BLaER1 treated with 17β-estradiol and CSF1 and Interleukin-3, amounts not matched to agents 10 nM and 100 nM (cell line): ENCODE data around the gene ZNF555.
"Not testable (repeated sequence)": the region's sequence is repeated elsewhere in the genome, so short reads cannot be mapped to it uniquely, and the experiment has no call there.

ENCODE experiments used
- H3K27ac ChIP-seq, 11 experiments: shearing (Covaris generic); formaldehyde crosslinking; 2 replicates each; pipeline ENCODE4 v1.8.1; 2022
- H3K27me3 ChIP-seq, 11 experiments: shearing (Covaris generic); formaldehyde crosslinking; 2 replicates each; pipeline ENCODE4 v1.8.1; 2022
- H3K36me3 ChIP-seq, 11 experiments: shearing (Covaris generic); formaldehyde crosslinking; 2 replicates each; pipeline ENCODE4 v1.8.1; 2022
- H3K4me1 ChIP-seq, 10 experiments: shearing (Covaris generic); formaldehyde crosslinking; 2 replicates each; pipeline ENCODE4 v1.8.1; 2022
- H3K4me2 ChIP-seq, 11 experiments: shearing (Covaris generic); formaldehyde crosslinking; 2 replicates each; pipeline ENCODE4 v1.8.1; 2022
- H3K4me3 ChIP-seq, 10 experiments: shearing (Covaris generic); formaldehyde crosslinking; 2 replicates each; pipeline ENCODE4 v1.8.1; 2022
- H3K9ac ChIP-seq, 11 experiments: shearing (Covaris generic); formaldehyde crosslinking; 2 replicates each; pipeline ENCODE4 v1.8.1; 2022
- H3K9me3 ChIP-seq, 11 experiments: shearing (Covaris generic); formaldehyde crosslinking; replicated peaks in 1 of 11; 2 replicates each; pipeline ENCODE4 v1.8.1; 2022
- H4K20me1 ChIP-seq, 11 experiments: shearing (Covaris generic); formaldehyde crosslinking; 2 replicates each; pipeline ENCODE4 v1.8.1; 2022
- Cebpa-rat ChIP-seq, 11 experiments: shearing (Covaris generic); IDR thresholded peaks; 2 replicates each; pipeline ENCODE4 v1.8.1; 2022

Gene ZNF555

DNA sequence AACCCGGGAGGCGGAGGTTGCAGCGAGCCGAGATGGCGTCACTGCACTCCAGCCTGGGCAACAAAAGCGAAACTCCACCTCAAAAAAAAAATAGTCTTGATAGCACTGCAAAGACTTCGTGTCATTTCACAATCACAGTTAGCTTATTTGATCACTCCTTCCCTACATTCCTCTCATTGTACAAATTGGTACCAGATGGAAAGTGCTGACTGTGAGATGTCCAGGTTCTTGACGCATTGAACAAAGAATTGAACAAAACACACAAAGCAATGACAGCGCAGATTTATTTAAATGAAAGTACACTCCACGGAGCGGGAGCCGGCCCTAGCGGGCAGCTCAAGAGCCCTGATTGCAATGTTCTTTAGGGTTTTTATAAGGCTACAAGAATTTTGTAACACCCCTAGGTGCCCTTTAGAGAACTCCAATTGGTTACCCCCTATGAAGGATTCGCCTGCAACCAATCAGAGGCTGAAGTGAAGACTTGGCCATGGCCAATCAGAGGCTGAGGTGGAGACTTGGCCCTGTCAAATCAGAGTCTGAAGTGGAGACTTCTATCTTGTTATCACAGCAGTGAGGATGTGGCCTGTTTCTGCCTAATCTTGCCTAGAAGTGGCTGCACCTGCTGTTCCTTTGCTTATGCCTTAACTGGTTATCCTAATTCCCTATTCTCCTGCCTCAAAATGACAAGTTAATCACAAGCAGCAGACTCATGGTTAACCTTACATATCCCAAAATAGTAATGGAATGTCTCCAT is 42.6 kb downstream of the ZNF555 start:
- no peak for TF ChIP-seq Cebpa-rat (IDR thresholded peaks at IDR 0.05)
- Histone ChIP-seq H3K27me3 (no peaks in the 10 kb centered on the region), H3K9me3 (peaks cover 65 to 73% (median 72%) of the 10 kb centered on the region in 11 experiments), H3K9ac (no peak overlapping the region), H3K36me3 (no peaks in the 10 kb centered on the region), H3K27ac (no peak overlapping the region), H3K4me2 (no peak overlapping the region), H4K20me1 (no peaks in the 10 kb centered on the region), H3K4me3 (no peak overlapping the region), H3K4me1 (peaks cover 13 to 26% (median 23%) of the 10 kb centered on the region in 10 experiments; a peak in 19 of 20 replicates)

DNA sequence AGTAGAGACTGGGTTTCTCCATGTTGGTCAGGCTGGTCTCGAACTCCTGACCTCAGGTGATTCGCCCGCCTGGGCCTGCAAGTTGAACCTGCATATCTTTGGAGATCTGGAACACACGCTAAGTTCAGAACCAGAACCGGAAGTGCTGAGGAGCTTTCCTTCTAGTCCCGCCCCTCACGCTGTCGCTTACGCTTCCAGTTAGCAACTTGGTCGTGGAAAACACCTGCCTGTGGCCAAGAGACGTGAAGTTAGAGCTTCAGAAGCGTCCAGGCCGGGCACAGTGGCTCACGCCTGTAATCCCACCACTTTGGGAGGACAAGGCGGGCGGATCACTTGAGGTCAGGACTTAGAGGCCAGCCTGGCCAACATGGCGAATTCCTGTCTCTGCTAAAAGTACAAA is 44.5 kb downstream of the ZNF555 start:
- Histone ChIP-seq H3K4me3 (no peak overlapping the region), H3K27ac (peak overlapping the region in 2 of 11 experiments; percentile 23 to 29; a peak in 2 of 22 replicates), H4K20me1 (no peaks in the 10 kb centered on the region), H3K27me3 (no peaks in the 10 kb centered on the region), H3K9ac (no peak overlapping the region), H3K9me3 (peaks cover 58 to 73% (median 72%) of the 10 kb centered on the region in 11 experiments), H3K4me1 (peaks cover 19 to 40% (median 33%) of the 10 kb centered on the region in 10 experiments; a peak in 19 of 20 replicates), H3K36me3 (peaks cover 0 to 12% (median 5%) of the 10 kb centered on the region in 11 experiments; a peak in 9 of 22 replicates), H3K4me2 (no peak overlapping the region)
- TF ChIP-seq Cebpa-rat (IDR thresholded peaks at IDR 0.05): no peak

DNA sequence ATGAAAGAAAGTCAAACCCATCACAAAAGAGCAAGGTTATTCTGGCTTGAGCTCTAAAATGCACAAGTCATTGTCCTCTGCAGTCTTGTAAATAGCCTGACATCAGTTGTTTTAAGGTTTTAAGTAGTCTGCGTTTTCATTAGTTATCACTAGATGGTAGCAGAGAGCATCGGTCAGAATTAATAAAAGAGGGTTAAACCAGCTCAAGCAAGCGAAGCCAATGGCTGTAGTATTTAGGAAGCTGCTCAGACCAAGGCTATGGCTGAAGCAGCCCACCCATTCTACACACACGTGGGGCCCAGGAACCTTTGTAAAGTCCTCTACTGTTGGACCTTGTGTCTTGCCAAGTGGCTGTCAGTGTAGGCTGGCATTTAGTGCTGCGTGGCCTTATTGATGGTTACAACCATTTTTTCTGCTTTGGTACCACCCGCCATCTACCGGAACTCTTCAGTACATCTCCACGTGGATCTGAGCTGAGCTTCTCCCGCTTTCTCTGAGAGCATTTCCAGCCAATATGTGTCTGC is 46.2 kb downstream of the ZNF555 start:
- H3K4me2 ChIP-seq: peak overlapping the region; percentile 64 to 92 (median 82)
- TF ChIP-seq Cebpa-rat (IDR thresholded peaks at IDR 0.05): no peak
- H3K4me1 ChIP-seq: peaks cover 19 to 46% (median 37%) of the 10 kb centered on the region in 10 experiments; a peak in 19 of 20 replicates
- no peaks in the 10 kb centered on the region for H4K20me1 ChIP-seq
- peak overlapping the region; percentile 52 to 86 (median 78); a peak in 19 of 22 replicates for H3K9ac ChIP-seq
- H3K27ac ChIP-seq: peak overlapping the region; percentile 50 to 98 (median 95); a peak in 20 of 22 replicates
- H3K9me3 ChIP-seq: peaks cover 58 to 73% (median 72%) of the 10 kb centered on the region in 11 experiments
- H3K4me3 ChIP-seq: peak overlapping the region in 6 of 10 experiments; percentile 48 to 73 (median 62); a peak in 9 of 20 replicates
- no peaks in the 10 kb centered on the region for H3K27me3 ChIP-seq
- peaks cover 0 to 30% (median 15%) of the 10 kb centered on the region in 11 experiments; a peak in 14 of 22 replicates for H3K36me3 ChIP-seq

DNA sequence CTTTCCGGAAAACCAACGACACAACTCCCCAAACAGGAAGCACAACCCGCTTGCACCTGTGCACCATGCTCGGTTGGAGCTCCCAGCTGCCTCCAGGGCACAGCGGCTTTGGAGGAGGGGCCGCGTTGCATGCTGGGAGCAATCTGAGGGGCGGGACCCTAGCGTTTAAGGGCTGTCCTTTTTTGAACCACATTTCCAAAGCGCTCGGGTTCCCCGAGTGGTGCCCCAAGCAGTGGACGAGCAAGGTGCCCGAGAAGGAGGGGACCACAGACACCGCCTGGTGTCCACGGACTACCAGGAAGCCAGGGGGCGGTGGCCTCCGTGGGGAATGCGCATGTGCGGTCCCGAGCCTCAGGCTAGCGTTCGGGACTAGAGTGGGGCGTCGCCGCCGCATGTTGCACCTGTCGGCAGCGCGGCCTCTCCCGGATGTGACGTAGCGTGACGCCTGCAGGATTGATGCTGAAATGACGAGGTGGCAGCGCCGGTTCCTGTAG is 47.5 kb downstream of the ZNF555 start:
- Histone ChIP-seq H4K20me1 (no peaks in the 10 kb centered on the region), H3K27me3 (no peaks in the 10 kb centered on the region), H3K36me3 (peaks cover 0 to 41% (median 25%) of the 10 kb centered on the region in 11 experiments; a peak in 17 of 22 replicates), H3K9ac (peak overlapping the region; percentile 52 to 86 (median 78)), H3K4me2 (peak overlapping the region; percentile 64 to 92 (median 82)), H3K4me3 (peak overlapping the region; percentile 48 to 73 (median 62)), H3K27ac (peak overlapping the region; percentile 50 to 98 (median 95)), H3K9me3 (peaks cover 56 to 73% (median 71%) of the 10 kb centered on the region in 11 experiments), H3K4me1 (peaks cover 19 to 46% (median 37%) of the 10 kb centered on the region in 10 experiments; a peak in 19 of 20 replicates)
- TF ChIP-seq Cebpa-rat (IDR thresholded peaks at IDR 0.05): no peak

DNA sequence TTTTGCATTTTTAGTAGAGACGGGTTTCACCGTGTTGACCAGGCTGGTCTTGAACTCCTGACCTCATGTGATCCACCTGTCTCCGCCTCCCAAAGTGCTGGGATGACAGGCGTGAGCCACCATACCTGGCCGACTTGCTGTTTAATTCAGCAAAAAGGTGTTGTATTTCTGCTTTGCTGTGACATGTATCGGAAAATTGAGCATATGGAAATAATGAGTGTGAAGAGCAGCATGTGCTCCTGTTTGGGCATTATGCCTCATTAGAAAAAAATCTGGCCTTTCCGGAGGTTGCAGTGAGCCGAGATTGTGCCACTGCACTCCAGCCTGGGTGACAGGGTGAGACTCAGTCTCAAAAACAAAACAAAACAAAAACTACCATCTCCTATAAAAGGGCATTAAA is 49.3 kb downstream of the ZNF555 start:
- peaks cover 59 to 73% (median 69%) of the 10 kb centered on the region in 11 experiments for H3K9me3 ChIP-seq
- H3K36me3 ChIP-seq: peaks cover 0 to 54% (median 35%) of the 10 kb centered on the region in 11 experiments; a peak in 17 of 22 replicates
- H3K4me2 ChIP-seq: peak overlapping the region; percentile 8 to 92 (median 42); a peak in 18 of 22 replicates
- not testable (repeated sequence) for H4K20me1 ChIP-seq, H3K27me3 ChIP-seq, H3K9ac ChIP-seq
- H3K27ac ChIP-seq: peak overlapping the region in 2 of 11 experiments; percentile 95 to 98; a peak in 4 of 22 replicates
- H3K4me1 ChIP-seq: peaks cover 19 to 46% (median 37%) of the 10 kb centered on the region in 10 experiments; a peak in 19 of 20 replicates
- H3K4me3 ChIP-seq: peak overlapping the region in 8 of 10 experiments; percentile 42 to 73 (median 60); a peak in 12 of 20 replicates

DNA sequence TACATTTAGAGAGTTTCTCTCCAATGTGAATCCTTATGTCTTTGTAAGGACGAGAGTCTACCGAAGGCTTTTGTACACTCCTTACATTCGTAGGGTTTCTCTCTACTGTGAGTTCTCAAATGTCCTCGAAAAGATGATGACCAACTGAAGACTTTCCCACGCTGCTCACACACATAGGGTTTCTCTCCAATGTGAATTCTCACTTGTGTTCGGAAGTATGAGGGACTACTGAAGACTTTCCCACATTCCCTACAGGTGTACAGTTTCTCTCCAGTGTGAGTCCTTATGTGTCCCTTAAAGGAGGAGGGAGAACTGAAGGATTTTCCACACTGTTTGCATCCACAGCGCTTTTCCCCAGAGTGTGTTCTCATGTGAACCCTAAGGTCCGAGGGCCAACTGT is 55.4 kb downstream of the ZNF555 start:
- no peak for TF ChIP-seq Cebpa-rat (IDR thresholded peaks at IDR 0.05)
- Histone ChIP-seq H3K4me1 (peaks cover 2 to 4% (median 4%) of the 10 kb centered on the region in 10 experiments; a peak in 17 of 20 replicates), H3K36me3 (peaks cover 0 to 59% (median 35%) of the 10 kb centered on the region in 11 experiments; a peak in 18 of 22 replicates), H3K4me2 (no peak overlapping the region), H3K27me3 (no peaks in the 10 kb centered on the region), H3K9me3 (peaks cover 66 to 83% (median 77%) of the 10 kb centered on the region in 11 experiments), H3K9ac (no peak overlapping the region), H3K27ac (no peak overlapping the region), H3K4me3 (peak overlapping the region in 2 of 10 experiments; percentile 4 to 21; a peak in 2 of 20 replicates), H4K20me1 (peaks cover 0 to 2% (median 0%) of the 10 kb centered on the region in 11 experiments; a peak in 5 of 22 replicates)

DNA sequence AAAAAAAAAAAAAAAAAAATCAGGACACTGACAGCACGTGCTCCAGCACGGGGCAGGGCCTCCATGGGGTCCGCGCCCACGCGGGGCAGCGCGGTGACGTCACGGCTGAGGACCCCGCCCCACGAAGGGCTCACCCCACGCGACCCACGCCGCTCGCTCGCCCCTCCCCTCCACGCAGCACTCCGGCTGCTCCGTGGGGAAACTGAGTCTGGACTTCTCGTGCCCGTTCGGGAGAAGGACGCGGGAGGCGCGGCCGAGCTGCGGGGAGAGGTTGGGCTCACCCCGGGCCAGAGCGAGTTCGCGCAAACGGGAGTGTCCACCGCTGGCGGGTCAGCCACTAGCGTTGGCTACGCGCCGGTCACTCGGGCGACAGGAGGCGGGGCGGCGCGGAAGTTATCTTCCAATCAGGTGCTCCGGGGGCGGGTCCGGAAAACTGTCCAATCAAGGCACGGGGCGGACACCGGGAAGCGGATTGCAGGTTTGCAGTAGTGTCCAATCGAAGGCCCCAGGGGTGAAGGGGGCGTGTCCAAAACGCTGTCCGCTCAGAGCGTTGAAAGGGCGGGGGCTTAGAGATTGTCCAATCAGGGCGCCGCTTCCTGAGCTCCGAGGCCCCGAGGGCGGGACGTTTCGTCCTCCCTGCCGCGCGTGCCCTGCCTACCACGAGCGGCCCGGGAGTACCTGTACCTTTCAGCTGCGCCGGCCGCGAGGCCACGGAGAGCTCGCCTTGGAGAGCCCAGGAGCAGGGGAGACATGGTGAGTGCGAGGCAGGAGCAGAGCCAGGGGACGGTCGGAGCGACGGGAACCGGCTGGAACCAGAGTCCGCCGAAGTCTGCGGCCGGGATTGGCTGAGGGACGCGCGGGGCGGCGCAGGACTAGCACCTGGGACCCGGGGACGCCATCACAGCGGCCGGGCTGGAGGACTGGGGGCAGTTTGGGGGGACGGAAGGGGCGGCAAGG is 59.3 kb downstream of the ZNF555 start, which contains the start of gene ZNF57:
Gene ZNF57, plus strand, starts transcription at position 633 of the 957 bp plus-strand sequence. Its CDS starts 118 bp downstream, at position 751.
- Histone ChIP-seq H3K9ac (peak within 1 kb of the TSS; percentile 73 to 90 (median 83)), H3K27me3 (no peaks in the 10 kb centered on the region), H3K4me3 (peak within 1 kb of the TSS; percentile 64 to 90 (median 82)), H3K9me3 (peaks cover 32 to 47% (median 42%) of the 10 kb centered on the region in 11 experiments), H3K4me2 (peak within 1 kb of the TSS; percentile 76 to 94 (median 86)), H3K4me1 (peaks cover 20 to 39% (median 37%) of the 10 kb centered on the region in 10 experiments), H3K36me3 (peaks cover 0 to 27% (median 15%) of the 10 kb centered on the region in 11 experiments; a peak in 18 of 22 replicates), H4K20me1 (peaks cover 0 to 31% (median 24%) of the 10 kb centered on the region in 11 experiments; a peak in 13 of 22 replicates), H3K27ac (peak within 1 kb of the TSS; percentile 64 to 91 (median 85); a peak in 21 of 22 replicates)
- TF ChIP-seq Cebpa-rat (IDR thresholded peaks at IDR 0.05): no peak
